GM23338 (cell line): ENCODE results near the gene ANTXR2. TPM values are rescaled to one million over a fixed set of nuclear protein-coding genes. Genes with fewer than 3 reads are reported as not detected.

Source experiments
- ATAC-seq: fragments of 200-7000 bp; cut with Tn5 transposase; 3 replicates; pipeline ENCODE4 v1.9.1; 2020
- DNase-seq: peaks from one replicate; pipeline ENCODE4 v3.0.0-alpha.2; 2015; ENCODE audit warnings: low spot score
- H2AFZ ChIP-seq: fragments of 200-600 bp; sonication (generic); 2 replicates; pipeline ENCODE4 v1.8.0; 2016; ENCODE audit warnings: antibody characterized with exemption, mild to moderate bottlenecking, moderate library complexity
- H3F3A ChIP-seq: fragments of 200-600 bp; sonication (generic); replicated peaks from 2 replicates; pipeline ENCODE4 v1.8.0; 2017; ENCODE audit warnings: antibody characterized with exemption, mixed run types, low read depth
- H3K27ac ChIP-seq: fragments of 200-600 bp; sonication (generic); 2 replicates; pipeline ENCODE4 v1.6.1; 2016; ENCODE audit warnings: low read depth
- H3K27me3 ChIP-seq: fragments of 200-600 bp; sonication (generic); 2 replicates; pipeline ENCODE4 v1.8.0; 2016; ENCODE audit warnings: mild to moderate bottlenecking, mixed run types, moderate library complexity; ENCODE audit not compliant: insufficient read depth
- H3K36me3 ChIP-seq: fragments of 200-600 bp; sonication (generic); 2 replicates; pipeline ENCODE4 v1.8.0; 2016; ENCODE audit warnings: mild to moderate bottlenecking; ENCODE audit not compliant: insufficient read depth
- H3K4me1 ChIP-seq: fragments of 200-600 bp; sonication (generic); 2 replicates; pipeline ENCODE4 v1.8.0; 2016; ENCODE audit warnings: mild to moderate bottlenecking, moderate library complexity; ENCODE audit not compliant: insufficient read depth
- H3K4me2 ChIP-seq: fragments of 200-600 bp; sonication (generic); 2 replicates; pipeline ENCODE4 v1.7.1; 2017; ENCODE audit warnings: mixed run types
- H3K4me3 ChIP-seq: fragments of 200-600 bp; sonication (generic); 2 replicates; pipeline ENCODE4 v1.6.1; 2016; ENCODE audit warnings: mixed run types
- H3K79me2 ChIP-seq: fragments of 200-600 bp; sonication (generic); replicated peaks from 2 replicates; pipeline ENCODE4 v1.8.0; 2017; ENCODE audit warnings: mild to moderate bottlenecking; ENCODE audit not compliant: insufficient read depth
- H3K9me2 ChIP-seq: fragments of 200-600 bp; sonication (generic); 2 replicates; pipeline ENCODE4 v1.8.0; 2017; ENCODE audit not compliant: insufficient read depth
- H4K20me1 ChIP-seq: fragments of 200-600 bp; sonication (generic); replicated peaks from 2 replicates; pipeline ENCODE4 v1.8.0; 2017; ENCODE audit warnings: mild to moderate bottlenecking; ENCODE audit not compliant: insufficient read depth
- H3K27ac Mint-ChIP-seq: 2 replicates; pipeline ENCODE4 v1.8.0; 2020; ENCODE audit warnings: inconsistent platforms, mild to moderate bottlenecking, moderate library complexity, mixed read lengths
- H3K27me3 Mint-ChIP-seq: 3 replicates; pipeline ENCODE4 v1.8.0; 2022; ENCODE audit warnings: low read depth, mild to moderate bottlenecking, moderate library complexity, mixed read lengths, inconsistent platforms; ENCODE audit not compliant: insufficient read depth, poor library complexity
- H3K36me3 Mint-ChIP-seq: 3 replicates; pipeline ENCODE4 v1.8.0; 2021; ENCODE audit warnings: low read depth, mild to moderate bottlenecking, inconsistent platforms, moderate library complexity, mixed read lengths
- H3K4me1 Mint-ChIP-seq: 3 replicates; pipeline ENCODE4 v1.8.0; 2020; ENCODE audit warnings: mild to moderate bottlenecking, inconsistent platforms, mixed read lengths
- H3K4me3 Mint-ChIP-seq: 3 replicates; pipeline ENCODE4 v1.8.0; 2021; ENCODE audit warnings: moderate library complexity, mild to moderate bottlenecking, inconsistent platforms, mixed read lengths
- H3K9me3 Mint-ChIP-seq: 3 replicates; pipeline ENCODE4 v1.8.0; 2020; ENCODE audit warnings: moderate library complexity, mild to moderate bottlenecking, inconsistent platforms, mixed read lengths
- CREB1 ChIP-seq: fragments of 250-450 bp; sonication (Bioruptor Pico); IDR thresholded peaks from 2 replicates; pipeline ENCODE4 v1.5.0; 2020; ENCODE audit warnings: low read depth, mild to moderate bottlenecking, moderate library complexity
- EZH2phosphoT487 ChIP-seq: fragments of 200-600 bp; sonication (generic); IDR thresholded peaks from one replicate; pipeline ENCODE4 v1.8.1; 2018; ENCODE audit warnings: antibody characterized with exemption; ENCODE audit not compliant: unreplicated experiment
- POLR2AphosphoS5 ChIP-seq: IDR thresholded peaks from 2 replicates; pipeline ENCODE4 v1.6.1; 2016; ENCODE audit warnings: antibody characterized with exemption, low read depth
- REST ChIP-seq: IDR thresholded peaks from one replicate; pipeline ENCODE4 v1.6.1; 2018; ENCODE audit warnings: antibody characterized with exemption; ENCODE audit not compliant: unreplicated experiment
- STAT1 ChIP-seq: IDR thresholded peaks from one replicate; pipeline ENCODE4 v1.6.1; 2016; ENCODE audit warnings: antibody characterized with exemption; ENCODE audit not compliant: unreplicated experiment
- ZNF114 ChIP-seq: fragments of 250-450 bp; sonication (Bioruptor Pico); IDR thresholded peaks from 2 replicates; pipeline ENCODE4 v1.5.0; 2020; ENCODE audit warnings: mild to moderate bottlenecking, moderate library complexity
- ZNF331 ChIP-seq: fragments of 250-450 bp; sonication (Bioruptor Pico); IDR thresholded peaks from 2 replicates; pipeline ENCODE4 v1.5.0; 2020; ENCODE audit warnings: low read depth, mild to moderate bottlenecking, moderate library complexity
- ZNF462 ChIP-seq: fragments of 250-450 bp; sonication (Bioruptor Pico); IDR thresholded peaks from 2 replicates; pipeline ENCODE4 v1.5.0; 2020; ENCODE audit warnings: mild to moderate bottlenecking, moderate library complexity
- polyA plus RNA-seq: library from polyadenylated mRNA; unstranded; fragments of >200 nt; fragmentation: Nextera tagmentation; extraction: Ambion mirVana; gene quantifications from 2 replicates; pipeline ENCODE4 v1.2.1, GENCODE V29; 2016
- total RNA-seq: library from RNA; depleted of rRNA; stranded (reverse); fragments of >200 nt; shearing (Covaris generic); gene quantifications from 2 replicates; pipeline ENCODE4 v1.2.3, GENCODE V29; 2014

Gene ANTXR2
- total and polyA plus RNA-seq, 2 experiments from 2014 or later, result 2.0 to 5.3 TPM

DNA sequence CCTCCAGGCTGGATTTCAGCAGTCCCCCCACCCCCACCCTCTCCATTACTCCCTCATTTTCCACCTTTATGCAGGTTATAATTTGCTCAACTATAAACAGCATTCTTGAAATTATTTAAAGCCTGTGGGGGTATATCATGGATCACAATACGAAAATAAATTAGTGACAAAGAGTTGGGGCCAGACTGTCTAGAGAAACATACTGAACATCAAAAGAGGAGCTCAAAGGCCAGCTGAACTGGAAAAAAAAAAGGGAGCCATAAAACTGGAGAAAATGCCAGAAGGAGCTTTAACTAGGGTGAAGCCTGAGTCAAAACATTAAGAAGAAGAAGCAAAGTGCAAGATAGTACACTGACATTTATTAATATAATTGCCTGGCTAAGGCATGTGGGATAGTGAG lies 137.8 kb downstream of the ANTXR2 start:
- DNase-seq, result no peak
- Mint-ChIP-seq H3K9me3 (no peaks in the 10 kb centered on the region; the same call in 2 of the 3 replicates), H3K27ac (no peak overlapping the region), H3K27me3 (peaks cover 3% of the 10 kb centered on the region), H3K36me3 (no peaks in the 10 kb centered on the region), H3K4me1 (peaks cover 12% of the 10 kb centered on the region), H3K4me3 (no peak overlapping the region)
- no peak overlapping the region for H3K4me2 ChIP-seq
- H3K4me1 ChIP-seq, result no peaks in the 10 kb centered on the region
- no peak overlapping the region for H3K4me3 ChIP-seq
- ATAC-seq, result no peak
- no peaks in the 10 kb centered on the region for H3K36me3 ChIP-seq
- no peak overlapping the region for H2AFZ ChIP-seq
- no peaks in the 10 kb centered on the region for H3K27me3 ChIP-seq
- no peak for TF ChIP-seq REST
- no peak for TF ChIP-seq ZNF114 (CRISPR knock-in tag)
- TF ChIP-seq STAT1, result no peak
- H3F3A ChIP-seq, result no peaks in the 10 kb centered on the region
- no peaks in the 10 kb centered on the region for H3K79me2 ChIP-seq
- H3K9me2 ChIP-seq, result no peaks in the 10 kb centered on the region
- H3K27ac ChIP-seq, result no peak overlapping the region
- H4K20me1 ChIP-seq, result no peaks in the 10 kb centered on the region

GRCh38 chr4:79934660-79935059 lies 138.4 kb downstream of the ANTXR2 start:
- Histone ChIP-seq H4K20me1 (no peaks in the 10 kb centered on the region), H3F3A (no peaks in the 10 kb centered on the region), H3K4me3 (no peak overlapping the region), H3K9me2 (no peaks in the 10 kb centered on the region), H3K4me2 (no peak overlapping the region), H3K4me1 (no peaks in the 10 kb centered on the region), H3K79me2 (no peaks in the 10 kb centered on the region), H3K36me3 (no peaks in the 10 kb centered on the region), H3K27me3 (no peaks in the 10 kb centered on the region), H2AFZ (no peak overlapping the region), H3K27ac (no peak overlapping the region)
- Mint-ChIP-seq H3K36me3 (no peaks in the 10 kb centered on the region), H3K27me3 (peaks cover 3% of the 10 kb centered on the region), H3K4me3 (no peak overlapping the region), H3K27ac (no peak overlapping the region), H3K4me1 (peaks cover 12% of the 10 kb centered on the region), H3K9me3 (no peaks in the 10 kb centered on the region; the same call in 2 of the 3 replicates)
- no peak for DNase-seq
- no peak for ATAC-seq
- TF ChIP-seq CREB1 (CRISPR knock-in tag), result no peak
- TF ChIP-seq ZNF462, result no peak
- no peak for TF ChIP-seq ZNF331
- no peak for TF ChIP-seq POLR2AphosphoS5
- TF ChIP-seq EZH2phosphoT487, result no peak
- TF ChIP-seq REST, result no peak
